Measurements from ENCODE around the gene SMIM13. TPM values are rescaled to one million over a fixed set of nuclear protein-coding genes. Genes with fewer than 3 reads are reported as not detected.
"Not testable (repeated sequence)": the region's sequence is repeated elsewhere in the genome, so short reads cannot be mapped to it uniquely, and the experiment has no call there.

The SMIM13 gene
- total RNA-seq, 2 experiments from 2014 or later, result 9.1 to 11.5 TPM

- no peaks in the 10 kb centered on the region for H3K9me3 Mint-ChIP-seq (ENCODE audit: low read depth)
- peaks cover 22% of the 10 kb centered on the region for H3K27me3 Mint-ChIP-seq
- no peak overlapping the region for H3K27ac Mint-ChIP-seq
Observed at GRCh38 chr6:11065436-11066202, 28.0 kb upstream of the SMIM13 start.

GRCh38 chr6:11066505-11067347, 26.9 kb upstream of the SMIM13 start:
- CTCF ChIA-PET, result interaction anchor here (1.2 to 1.8 kb wide), 3 partner anchors 112 to 588 kb away, joined by 3 to 7 read pairs (median 5); no protein-coding TSS in a partner anchor
- Mint-ChIP-seq H3K27ac (no peak overlapping the region), H3K4me1 (no peaks in the 10 kb centered on the region), H3K27me3 (peaks cover 22% of the 10 kb centered on the region), H3K4me3 (no peak overlapping the region), H3K9me3 (ENCODE audit: low read depth) (no peaks in the 10 kb centered on the region), H3K36me3 (no peaks in the 10 kb centered on the region)
- ATAC-seq (no peak), DNase-seq (no peak)

More at GRCh38 chr6:11065436-11066202, 28.0 kb upstream of the SMIM13 start:
- no peaks in the 10 kb centered on the region for H3K4me1 Mint-ChIP-seq
- ATAC-seq, result no peak
- CTCF ChIA-PET, result interaction anchor here (0.7 to 2.0 kb wide), 5 partner anchors 11 to 587 kb away, joined by 3 to 7 read pairs (median 3); no protein-coding TSS in a partner anchor
- H3K36me3 Mint-ChIP-seq, result no peaks in the 10 kb centered on the region
- H3K4me3 Mint-ChIP-seq, result no peak overlapping the region
- DNase-seq, result no peak

GRCh38 chr6:11067348-11067747, 26.3 kb upstream of the SMIM13 start:
- H3K27me3 Mint-ChIP-seq, result peaks cover 24% of the 10 kb centered on the region
- no peak overlapping the region for H3K4me3 Mint-ChIP-seq
- H3K27ac Mint-ChIP-seq, result no peak overlapping the region
- CTCF ChIA-PET, result interaction anchor here (1.3 to 1.8 kb wide), 2 partner anchors 113 to 589 kb away, joined by 5 to 7 read pairs; no protein-coding TSS in a partner anchor
- DNase-seq, result no peak
- H3K36me3 Mint-ChIP-seq, result no peaks in the 10 kb centered on the region
- no peak for ATAC-seq
- H3K4me1 Mint-ChIP-seq, result no peaks in the 10 kb centered on the region
- H3K9me3 Mint-ChIP-seq (ENCODE audit: low read depth), result no peaks in the 10 kb centered on the region

- DNase-seq, result no peak
- H3K36me3 Mint-ChIP-seq, result no peaks in the 10 kb centered on the region
- H3K4me1 Mint-ChIP-seq, result no peaks in the 10 kb centered on the region
- no peak for ATAC-seq
- CTCF ChIA-PET, result interaction anchor here (0.7 to 2.3 kb wide), 6 partner anchors 10 to 591 kb away, joined by 3 to 10 read pairs (median 6); no protein-coding TSS in a partner anchor
- H3K9me3 Mint-ChIP-seq (ENCODE audit: low read depth), result no peaks in the 10 kb centered on the region
- peaks cover 15% of the 10 kb centered on the region for H3K27me3 Mint-ChIP-seq
- no peak overlapping the region for H3K4me3 Mint-ChIP-seq
- H3K27ac Mint-ChIP-seq, result no peak overlapping the region
Observed at GRCh38 chr6:11069760-11070159, 23.9 kb upstream of the SMIM13 start.

- CTCF ChIA-PET, result interaction anchor here (1.5 kb wide), 1 partner anchor 16 kb away, joined by 5 read pairs; no protein-coding TSS in a partner anchor
- no peak overlapping the region for H3K4me3 Mint-ChIP-seq
- H3K36me3 Mint-ChIP-seq, result no peaks in the 10 kb centered on the region
- no peaks in the 10 kb centered on the region for H3K9me3 Mint-ChIP-seq (ENCODE audit: low read depth)
- H3K27ac Mint-ChIP-seq, result no peak overlapping the region
- no peak for DNase-seq
- H3K4me1 Mint-ChIP-seq, result no peaks in the 10 kb centered on the region
- no peak for ATAC-seq
- peaks cover 17% of the 10 kb centered on the region for H3K27me3 Mint-ChIP-seq
Observed at GRCh38 chr6:11072101-11072500, 21.5 kb upstream of the SMIM13 start.

GRCh38 chr6:11076540-11076939, 17.1 kb upstream of the SMIM13 start:
- CTCF ChIA-PET, result interaction anchor here (1.2 kb wide), 1 partner anchor 17 kb away, joined by 3 read pairs; the partner anchor contains the start of gene SMIM13

GRCh38 chr6:11078266-11078665, 15.4 kb upstream of the SMIM13 start:
- no peaks in the 10 kb centered on the region for H3K36me3 Mint-ChIP-seq
- no peak overlapping the region for H3K27ac Mint-ChIP-seq
- H3K27me3 Mint-ChIP-seq, result peaks cover 2% of the 10 kb centered on the region
- CTCF ChIA-PET, result no interaction called here
- ATAC-seq (no peak), DNase-seq (no peak)
- H3K9me3 Mint-ChIP-seq (ENCODE audit: low read depth), result no peaks in the 10 kb centered on the region
- no peaks in the 10 kb centered on the region for H3K4me1 Mint-ChIP-seq
- no peak overlapping the region for H3K4me3 Mint-ChIP-seq

More at GRCh38 chr6:11076540-11076939, 17.1 kb upstream of the SMIM13 start:
- Mint-ChIP-seq H3K27ac (no peak overlapping the region), H3K36me3 (no peaks in the 10 kb centered on the region), H3K9me3 (ENCODE audit: low read depth) (no peaks in the 10 kb centered on the region), H3K4me1 (no peaks in the 10 kb centered on the region), H3K4me3 (no peak overlapping the region), H3K27me3 (peaks cover 6% of the 10 kb centered on the region)
- DNase-seq (no peak), ATAC-seq (no peak)

GRCh38 chr6:11080296-11080695, 13.3 kb upstream of the SMIM13 start:
- Mint-ChIP-seq H3K27me3 (no peaks in the 10 kb centered on the region), H3K27ac (no peak overlapping the region), H3K4me1 (no peaks in the 10 kb centered on the region), H3K9me3 (ENCODE audit: low read depth) (no peaks in the 10 kb centered on the region), H3K36me3 (no peaks in the 10 kb centered on the region), H3K4me3 (no peak overlapping the region)
- ATAC-seq, result no peak
- CTCF ChIA-PET, result no interaction called here
- DNase-seq, result no peak

GRCh38 chr6:11083491-11083890, 10.1 kb upstream of the SMIM13 start:
- H3K4me1 Mint-ChIP-seq, result no peaks in the 10 kb centered on the region
- H3K27ac Mint-ChIP-seq, result no peak overlapping the region
- no peak for ATAC-seq
- no peak for DNase-seq
- no peaks in the 10 kb centered on the region for H3K27me3 Mint-ChIP-seq
- no peaks in the 10 kb centered on the region for H3K9me3 Mint-ChIP-seq (ENCODE audit: low read depth)
- no peak overlapping the region for H3K4me3 Mint-ChIP-seq
- CTCF ChIA-PET, result no interaction called here
- H3K36me3 Mint-ChIP-seq, result no peaks in the 10 kb centered on the region

- no peaks in the 10 kb centered on the region for H3K36me3 Mint-ChIP-seq
- CTCF ChIA-PET, result interaction anchor here (1.1 kb wide), 1 partner anchor 606 kb away, joined by 3 read pairs; no protein-coding TSS in a partner anchor
- no peak for ATAC-seq
Observed at GRCh38 chr6:11083956-11084355, 9.7 kb upstream of the SMIM13 start.

GRCh38 chr6:11085758-11086435, 7.7 kb upstream of the SMIM13 start:
- peaks cover 2% of the 10 kb centered on the region for H3K27me3 Mint-ChIP-seq
- H3K4me3 Mint-ChIP-seq, result no peak overlapping the region
- no peaks in the 10 kb centered on the region for H3K36me3 Mint-ChIP-seq
- DNase-seq (no peak), ATAC-seq (no peak)
- H3K27ac Mint-ChIP-seq, result no peak overlapping the region
- H3K4me1 Mint-ChIP-seq, result no peaks in the 10 kb centered on the region
- CTCF ChIA-PET, result no interaction called here
- H3K9me3 Mint-ChIP-seq (ENCODE audit: low read depth), result no peaks in the 10 kb centered on the region

More at GRCh38 chr6:11083956-11084355, 9.7 kb upstream of the SMIM13 start:
- peaks cover under 1% of the 10 kb centered on the region for H3K27me3 Mint-ChIP-seq
- no peak overlapping the region for H3K4me3 Mint-ChIP-seq
- no peaks in the 10 kb centered on the region for H3K9me3 Mint-ChIP-seq (ENCODE audit: low read depth)
- DNase-seq, result no peak
- no peaks in the 10 kb centered on the region for H3K4me1 Mint-ChIP-seq
- no peak overlapping the region for H3K27ac Mint-ChIP-seq

- H3K27me3 Mint-ChIP-seq, H3K36me3 Mint-ChIP-seq, CTCF ChIA-PET: not testable (repeated sequence)
Observed at GRCh38 chr6:11087141-11087812, 6.4 kb upstream of the SMIM13 start.

More at GRCh38 chr6:11087141-11087812, 6.4 kb upstream of the SMIM13 start:
- H3K9me3 Mint-ChIP-seq (ENCODE audit: low read depth); H3K27ac Mint-ChIP-seq; H3K4me1 Mint-ChIP-seq; ATAC-seq; DNase-seq; H3K4me3 Mint-ChIP-seq: not testable (repeated sequence)

Data from activated CD8-positive, alpha-beta memory T cell treated with anti-CD3 and anti-CD28 coated beads, Interleukin-2, amount 10 ng/mL, durations not matched to agents 7 days and 5 days (primary cell).